ENCODE results near the gene ARHGAP40. TPM values are rescaled to one million over a fixed set of nuclear protein-coding genes. Genes with fewer than 3 reads are reported as not detected.

The ARHGAP40 gene
- 1 to 10 TPM in 2 of 4 donors, under 1 TPM in 2; 0.24 to 2.6 (median 1.1) TPM for polyA plus RNA-seq (ENCODE audit: insufficient read length in 4 of 4)

DNA sequence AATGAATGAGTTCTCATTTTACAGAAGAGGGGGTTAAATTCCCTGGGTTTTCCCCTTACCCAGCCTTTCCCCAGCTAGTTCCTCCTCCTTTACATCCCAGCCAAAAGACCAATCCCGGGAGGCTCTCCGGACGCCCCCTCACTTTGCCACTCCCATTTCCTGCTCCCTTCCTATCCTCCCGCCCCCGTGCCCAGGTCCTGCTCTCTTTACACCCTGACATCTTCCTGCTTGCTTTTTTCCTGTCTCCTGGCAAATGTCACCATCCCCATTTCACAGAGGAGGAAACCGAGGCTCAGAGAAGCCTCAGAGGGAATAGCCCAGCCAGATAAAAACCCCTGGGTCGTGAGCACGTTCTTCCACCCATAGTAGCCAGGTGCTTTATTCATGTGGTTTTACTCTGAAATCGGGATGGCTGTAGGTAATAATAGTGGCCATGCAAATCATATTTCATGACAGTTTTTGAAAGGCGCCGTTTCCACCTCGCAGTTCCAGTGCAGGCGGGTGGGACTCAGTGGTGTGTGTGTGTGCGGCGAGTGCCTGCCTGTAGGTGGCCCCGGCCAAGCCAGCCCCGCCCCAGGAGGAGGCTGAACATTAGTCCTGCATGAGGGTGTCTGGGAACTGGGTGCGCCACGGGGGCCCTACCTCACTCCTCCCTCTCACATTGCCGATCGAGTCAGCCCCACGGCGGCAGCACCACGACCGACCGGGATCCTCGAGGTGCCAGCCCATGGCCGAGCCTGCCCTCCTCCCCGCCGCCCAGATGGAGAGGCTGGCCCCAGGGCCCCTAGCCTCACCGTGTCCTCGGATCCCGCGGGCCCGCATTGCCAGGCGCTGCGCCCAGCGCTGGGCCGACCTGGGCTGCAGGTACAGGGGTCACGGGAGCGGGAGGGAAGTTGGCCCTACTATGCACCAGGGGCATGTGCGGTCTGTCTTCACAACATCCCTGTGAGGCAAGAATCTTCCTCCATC is at the start of gene ARHGAP40:
Gene ARHGAP40 (plus strand): TSS at position 594 of the 969 bp plus-strand sequence.
- peak in 1 of 4 donors; percentile 14 for DNase-seq (ENCODE audit: low read depth in 4 of 4, low spot score in 2 of 4)

DNA sequence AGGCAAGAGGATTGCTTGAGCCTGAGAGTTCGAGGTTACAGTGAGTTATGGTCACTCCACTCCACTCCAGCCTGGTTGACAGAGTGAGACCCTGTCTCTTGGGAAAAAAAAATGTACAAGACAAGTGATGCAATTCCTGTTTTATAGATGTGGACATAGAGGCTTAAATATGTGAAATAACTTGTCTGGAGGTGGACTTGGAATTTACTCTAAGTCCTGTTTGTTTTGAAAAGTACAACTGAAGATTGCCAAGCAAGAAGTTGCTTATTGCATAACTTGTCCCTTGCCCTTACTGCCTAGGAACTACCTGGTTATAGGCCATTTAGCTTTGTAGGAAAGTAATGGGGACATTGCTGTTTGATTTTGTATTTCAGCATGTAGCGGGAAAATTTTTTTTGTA is 46.6 kb upstream of the ARHGAP40 start:
- DNase-seq (ENCODE audit: low read depth in 4 of 4, low spot score in 2 of 4): no peak

DNA sequence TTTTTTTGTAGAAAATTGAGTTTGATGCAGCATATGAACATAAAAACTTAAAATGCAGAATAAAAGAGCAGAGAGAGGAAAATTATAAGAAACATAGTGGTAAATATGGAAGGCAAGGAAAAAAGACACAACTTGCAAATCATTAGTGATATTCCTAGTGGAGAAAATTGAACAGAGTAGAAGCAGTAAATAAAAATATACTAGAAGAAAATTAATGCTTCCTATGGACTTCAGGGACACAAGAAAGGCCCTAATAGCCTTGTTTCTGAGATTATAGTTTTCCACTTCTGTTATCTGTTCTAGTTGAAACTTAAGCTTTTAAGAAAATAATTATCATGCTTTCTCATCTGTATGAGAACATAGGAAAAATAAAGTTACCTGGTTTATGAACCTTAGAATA is 46.2 kb upstream of the ARHGAP40 start:
- DNase-seq (ENCODE audit: low read depth in 4 of 4, low spot score in 2 of 4): no peak

DNA sequence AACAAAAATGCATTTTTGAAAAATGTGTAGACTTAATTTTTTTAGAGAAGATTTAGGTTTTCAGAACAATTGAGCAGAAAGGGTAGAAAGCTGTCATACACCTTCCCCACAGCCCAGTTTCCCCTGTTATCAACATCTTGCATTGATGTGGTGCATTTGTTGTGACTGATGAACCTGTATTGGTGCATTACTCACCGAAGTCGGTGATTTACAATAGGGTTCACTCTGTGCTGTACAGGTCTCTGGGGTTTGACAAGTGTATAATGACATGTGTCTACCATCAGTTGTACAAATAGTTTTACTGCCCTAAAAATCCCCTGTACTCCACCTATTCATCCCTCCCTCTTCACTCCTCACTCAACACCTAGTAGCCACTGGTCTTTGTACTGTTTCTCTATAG is 44.4 kb upstream of the ARHGAP40 start:
- no peak for DNase-seq (ENCODE audit: low read depth in 4 of 4, low spot score in 2 of 4)

DNA sequence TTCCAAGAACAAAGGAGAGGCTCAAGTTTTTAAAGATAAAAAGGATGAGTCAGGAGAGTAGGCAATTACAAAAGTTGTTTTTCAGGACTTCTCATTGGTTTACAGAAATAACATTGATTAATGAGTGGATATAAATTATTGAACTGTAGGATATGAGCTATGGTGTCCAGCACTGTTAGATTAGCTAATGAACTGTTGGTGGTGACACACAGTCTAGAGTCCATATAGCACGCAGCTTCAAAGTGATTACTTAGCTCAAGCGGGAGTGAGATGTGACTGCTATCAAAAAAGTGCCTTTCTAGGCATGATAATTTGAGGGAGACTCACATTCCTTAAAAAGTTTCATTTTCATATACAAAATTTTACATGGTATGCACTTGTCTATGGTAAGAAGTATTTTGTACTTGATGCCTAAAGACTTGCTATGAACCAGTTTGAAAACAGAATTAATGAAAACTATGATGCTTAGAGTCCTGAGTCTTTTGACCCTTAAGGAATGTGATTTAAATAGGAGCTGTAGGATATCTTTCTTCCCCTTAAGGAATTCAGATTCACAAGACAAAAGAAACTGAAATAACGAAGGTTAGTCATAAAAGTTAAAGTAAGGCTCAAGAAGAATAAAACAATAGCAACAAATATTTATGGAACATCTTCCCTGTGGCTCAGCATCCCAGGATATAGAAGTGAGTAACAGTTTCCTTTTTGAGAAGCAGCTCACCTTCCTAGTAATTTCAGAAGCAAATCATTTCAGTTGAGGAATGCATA is 42.8 kb upstream of the ARHGAP40 start:
- DNase-seq (ENCODE audit: low read depth in 4 of 4, low spot score in 2 of 4): no peak

DNA sequence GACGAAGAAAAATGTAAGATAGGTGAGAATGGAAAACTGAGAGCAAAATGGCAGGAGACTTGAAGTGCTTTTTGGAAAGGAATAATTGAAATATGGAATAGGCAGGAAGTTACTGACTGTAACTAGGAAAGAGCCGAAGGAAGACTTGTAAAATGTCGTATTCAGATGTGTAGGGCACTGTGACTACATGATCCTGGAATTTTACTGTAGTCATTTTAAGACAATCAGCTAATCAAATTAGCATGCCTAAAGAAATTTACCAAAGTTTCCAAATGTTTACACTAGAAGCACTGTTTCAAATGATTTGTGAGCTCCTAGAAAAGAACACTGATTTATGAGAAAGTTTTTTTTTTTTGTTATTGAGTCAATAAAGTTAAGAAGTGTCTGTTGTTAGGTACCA is 41.8 kb upstream of the ARHGAP40 start:
- DNase-seq (ENCODE audit: low read depth in 4 of 4, low spot score in 2 of 4): no peak

DNA sequence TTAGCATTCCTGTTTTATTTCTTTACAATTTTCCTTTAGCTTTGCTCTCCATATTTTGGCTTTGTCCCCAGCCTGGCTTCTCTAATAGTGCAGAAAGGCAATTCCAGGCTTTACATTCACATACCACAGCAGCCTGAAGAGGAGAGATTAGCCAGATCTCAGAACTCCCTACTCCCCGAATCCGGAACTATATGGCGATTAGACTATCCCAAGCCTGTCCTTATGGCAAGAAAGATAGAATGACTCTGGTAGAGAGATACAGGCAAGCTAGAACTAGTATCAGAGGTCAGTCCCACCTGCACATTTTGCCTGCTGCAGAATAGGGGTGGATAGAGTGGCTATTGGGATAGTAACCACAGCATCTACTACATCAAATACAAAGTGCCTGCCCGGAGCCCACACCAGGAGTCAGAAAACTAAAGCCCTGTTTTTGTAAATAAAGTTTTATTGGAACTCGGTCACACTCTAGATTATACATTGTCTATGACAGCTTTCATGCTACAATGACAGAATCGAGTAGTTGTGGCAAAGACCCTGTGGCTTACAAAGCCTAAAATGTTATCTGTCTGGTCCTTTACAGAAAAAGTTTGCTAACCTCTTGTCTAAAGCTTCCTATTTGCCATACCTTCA is 37.7 kb upstream of the ARHGAP40 start:
- DNase-seq (ENCODE audit: low read depth in 4 of 4, low spot score in 2 of 4): no peak

DNA sequence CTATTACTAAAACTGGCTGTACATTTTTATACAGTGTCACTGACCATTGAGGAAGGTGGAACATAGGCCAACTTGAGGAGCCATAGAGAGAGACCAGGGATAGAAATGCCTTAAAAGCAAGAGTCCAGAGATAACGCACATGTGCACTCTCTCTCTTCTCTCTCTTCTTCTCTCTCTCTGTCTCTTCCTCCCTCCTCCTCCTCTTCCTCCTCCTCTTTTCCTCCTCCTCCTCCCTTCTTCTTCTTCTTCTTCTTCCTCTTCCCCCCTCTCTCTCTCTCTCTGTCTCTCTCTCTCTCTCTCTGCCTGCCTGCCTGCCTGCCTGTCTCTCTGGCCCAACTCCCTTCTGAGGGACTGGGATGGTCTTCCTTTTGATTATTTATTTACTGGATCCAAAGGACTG is 36.9 kb upstream of the ARHGAP40 start:
- DNase-seq (ENCODE audit: low read depth in 4 of 4, low spot score in 2 of 4): no peak

DNA sequence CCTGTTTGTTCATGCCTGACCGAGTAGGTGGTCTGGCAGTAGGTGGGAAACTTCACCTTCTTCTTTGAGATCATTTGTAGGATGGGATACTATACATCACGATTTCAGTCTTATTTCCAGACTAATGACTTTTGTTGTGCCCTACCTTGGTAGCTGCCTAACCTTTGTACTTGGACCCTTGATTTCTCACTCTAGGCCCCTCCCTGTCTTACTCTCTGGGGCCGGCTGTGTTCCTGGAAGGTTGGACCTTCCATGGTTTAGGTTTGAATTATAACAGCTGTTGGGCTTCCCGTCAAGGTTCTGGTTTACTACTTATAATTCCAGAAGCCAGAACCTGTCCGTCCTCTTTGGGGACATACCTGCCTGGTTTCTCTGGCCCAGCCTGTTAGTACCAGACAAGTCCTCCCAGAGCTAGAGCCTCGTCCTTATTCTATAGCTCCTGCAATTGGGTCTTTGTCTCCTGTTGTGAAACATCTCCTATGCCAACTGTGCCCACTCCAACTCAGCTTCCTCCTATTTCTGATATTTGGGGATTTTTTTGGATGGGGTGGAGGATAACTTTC is 35.5 kb upstream of the ARHGAP40 start:
- DNase-seq (ENCODE audit: low read depth in 4 of 4, low spot score in 2 of 4): no peak

DNA sequence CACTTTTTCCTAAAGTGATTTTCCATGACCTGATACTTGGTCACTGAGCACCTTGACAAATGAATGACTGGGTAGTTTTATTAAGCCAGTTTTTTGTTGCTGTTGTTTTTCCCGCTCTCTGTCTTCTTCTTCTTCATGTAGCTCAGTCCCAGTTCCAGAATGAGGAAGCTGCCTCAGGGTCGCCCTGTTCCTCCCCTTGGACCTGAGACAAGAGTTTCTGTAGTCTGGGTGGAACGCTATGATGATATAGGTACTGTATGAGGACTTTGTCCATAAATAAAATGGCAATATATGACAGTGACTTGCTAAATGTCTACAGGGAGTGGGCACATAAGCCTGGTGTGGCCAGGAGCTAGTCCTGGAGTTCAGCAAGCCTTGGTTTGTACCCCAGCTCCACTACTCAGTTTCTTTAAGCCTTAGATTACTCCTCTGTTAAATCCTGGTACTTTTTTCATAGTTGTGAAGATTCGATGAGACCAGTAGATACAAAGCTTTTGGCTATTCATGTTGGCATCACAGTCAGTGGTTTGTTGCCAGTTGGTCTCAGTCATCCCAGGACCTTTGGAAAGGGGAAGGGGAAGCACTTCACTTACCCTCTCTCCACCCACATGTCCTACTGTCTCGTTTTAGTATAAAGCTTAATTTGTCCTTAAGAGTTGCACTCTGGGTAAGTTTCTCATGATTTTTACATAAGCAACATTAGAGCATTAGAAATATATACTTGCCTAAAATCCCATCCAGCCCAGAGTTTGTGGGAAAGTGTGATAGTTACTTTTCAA is 31.7 kb upstream of the ARHGAP40 start:
- no peak for DNase-seq (ENCODE audit: low read depth in 4 of 4, low spot score in 2 of 4)

DNA sequence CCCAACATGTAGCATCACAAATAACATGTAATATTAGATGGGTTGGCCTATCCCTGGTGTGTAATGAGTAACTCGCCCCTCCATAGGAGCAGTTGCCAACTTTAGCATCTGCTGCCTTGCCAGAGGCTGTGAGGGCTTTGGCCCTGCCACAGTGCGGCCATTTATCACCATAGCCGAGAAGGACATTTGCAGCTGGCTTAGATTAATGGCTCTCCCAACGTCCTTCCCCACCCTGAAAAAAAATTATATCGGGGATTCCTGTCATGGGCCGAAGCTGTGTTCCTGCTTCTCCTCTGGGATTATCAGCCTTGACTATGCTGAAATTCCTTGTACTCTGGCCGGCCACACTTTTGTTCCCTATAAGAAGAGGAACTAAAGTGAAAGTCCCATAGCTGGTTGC is 28.2 kb upstream of the ARHGAP40 start:
- no peak for DNase-seq (ENCODE audit: low read depth in 4 of 4, low spot score in 2 of 4)

DNA sequence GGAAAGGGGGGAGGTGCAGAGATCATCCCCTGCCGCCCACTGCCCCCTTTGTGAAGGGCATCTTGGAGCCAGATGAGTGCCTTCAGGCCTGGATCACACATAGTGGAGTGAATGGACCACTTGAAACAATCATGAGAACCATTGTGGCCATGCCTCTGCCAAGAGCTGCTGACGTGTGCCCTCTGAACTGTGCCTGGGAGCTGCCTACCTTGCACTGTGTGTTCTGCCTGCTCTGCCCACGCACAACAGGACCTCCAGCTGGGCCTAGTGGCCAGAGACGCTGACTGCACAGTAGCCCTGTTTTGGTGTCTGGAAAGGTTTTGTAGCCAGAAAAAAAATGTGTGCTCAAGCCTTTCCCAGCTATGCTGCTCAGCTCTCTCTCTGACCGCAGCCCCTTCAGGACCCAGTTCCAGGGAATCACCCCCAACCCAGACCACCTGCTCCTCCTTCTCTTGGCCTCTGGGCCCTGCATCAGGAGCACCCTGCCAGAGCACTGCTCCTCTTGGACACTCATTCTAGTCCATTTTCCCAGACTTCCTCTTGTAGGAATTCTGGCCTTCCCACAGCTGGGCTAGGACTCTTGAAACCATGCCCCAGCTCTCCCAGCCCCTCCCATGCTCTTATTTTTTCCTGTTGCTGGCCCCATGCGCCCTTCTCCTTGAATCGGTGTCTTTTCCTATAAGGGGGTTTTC is 22.2 kb upstream of the ARHGAP40 start:
- no peak for DNase-seq (ENCODE audit: low read depth in 4 of 4, low spot score in 2 of 4)

DNA sequence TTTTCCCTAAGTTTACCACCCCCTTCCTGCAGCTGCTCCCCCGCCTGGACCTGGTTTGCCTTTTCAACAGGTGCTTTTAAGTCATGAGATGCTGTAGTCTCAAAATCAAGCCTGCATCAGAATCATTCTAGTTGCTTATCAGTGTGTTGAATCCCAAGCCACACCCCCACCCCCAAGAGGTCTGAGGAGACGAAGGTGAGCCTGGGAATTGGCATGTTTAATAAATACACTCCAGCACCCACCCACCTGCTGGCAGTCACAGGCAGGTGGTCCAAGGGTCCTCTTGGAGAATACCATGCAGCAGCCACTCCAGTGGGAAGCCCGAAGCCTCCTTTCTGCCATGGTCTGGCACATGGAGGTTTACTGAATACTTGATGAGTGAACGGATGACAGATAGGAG is 21.7 kb upstream of the ARHGAP40 start:
- DNase-seq (ENCODE audit: low read depth in 4 of 4, low spot score in 2 of 4): no peak

DNA sequence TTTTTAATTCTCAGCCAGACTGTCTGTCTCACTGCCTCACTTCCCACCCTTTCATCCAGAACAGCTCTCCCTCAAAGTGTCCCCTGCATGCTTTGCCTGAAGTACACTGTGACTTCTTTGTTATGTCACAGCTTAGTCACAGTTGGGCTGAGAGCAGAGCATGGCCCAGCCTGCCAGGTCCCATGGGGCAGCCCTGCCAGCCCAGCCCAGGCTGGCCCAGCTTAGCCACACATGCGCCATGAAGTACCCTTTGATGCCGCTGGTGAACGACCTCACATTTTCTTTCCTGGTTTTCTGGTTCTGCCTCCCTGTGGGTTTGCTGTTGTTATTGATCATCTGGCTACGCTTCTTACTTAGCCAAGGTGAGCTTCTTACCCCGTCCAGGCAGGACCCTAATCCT is 20.6 kb upstream of the ARHGAP40 start, which contains the start of gene ADIG:
Gene ADIG (plus strand): TSS at position 185 of the 400 bp plus-strand sequence. CDS start 54 bp downstream, at position 239.
- DNase-seq (ENCODE audit: low read depth in 4 of 4, low spot score in 2 of 4): no peak

DNA sequence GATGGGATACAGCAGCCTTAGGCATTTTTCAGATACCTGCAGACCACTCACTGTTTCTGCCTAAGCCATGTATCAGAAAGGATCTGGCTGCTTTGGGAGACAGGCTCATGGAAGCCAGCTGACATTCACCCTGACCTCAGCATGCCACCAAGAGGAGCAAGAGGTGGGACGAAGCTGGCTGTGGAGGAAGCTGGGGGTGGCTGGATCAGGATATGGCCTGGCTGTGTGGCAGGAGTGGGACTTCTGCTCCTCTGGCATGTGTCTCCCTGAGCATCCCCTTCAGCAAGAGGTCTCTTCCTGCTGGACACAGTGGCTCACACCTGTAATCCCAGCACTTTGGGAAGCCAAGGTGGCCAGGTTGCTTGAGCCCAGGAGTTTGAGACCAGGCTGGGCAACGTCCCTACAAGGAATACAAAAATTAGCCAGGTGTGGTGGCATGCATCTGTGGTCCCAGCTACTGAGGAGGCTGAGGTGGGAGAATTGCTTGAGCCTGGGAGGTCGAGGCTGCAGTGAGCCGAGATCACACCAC is 19.7 kb upstream of the ARHGAP40 start:
- DNase-seq (ENCODE audit: low read depth in 4 of 4, low spot score in 2 of 4): no peak

DNA sequence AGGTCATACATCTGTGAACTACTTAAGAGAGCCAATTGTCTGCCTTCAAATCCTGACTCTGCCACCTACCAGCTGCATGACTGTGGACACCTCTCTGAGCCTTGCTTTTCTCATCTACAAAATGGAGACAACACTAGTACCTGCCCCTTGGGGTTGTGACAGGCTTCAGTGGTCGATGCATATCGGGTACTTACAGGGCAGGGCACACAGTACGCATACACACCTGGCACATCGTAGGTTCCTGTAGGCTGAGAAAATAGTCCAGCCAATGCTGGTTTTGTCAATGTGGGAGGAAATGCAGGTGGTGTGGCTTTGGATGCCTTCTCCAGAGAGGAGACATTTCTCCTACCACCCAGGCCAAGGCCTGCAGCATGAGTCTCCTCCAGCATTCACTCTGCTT is 18.3 kb upstream of the ARHGAP40 start:
- no peak for DNase-seq (ENCODE audit: low read depth in 4 of 4, low spot score in 2 of 4)

DNA sequence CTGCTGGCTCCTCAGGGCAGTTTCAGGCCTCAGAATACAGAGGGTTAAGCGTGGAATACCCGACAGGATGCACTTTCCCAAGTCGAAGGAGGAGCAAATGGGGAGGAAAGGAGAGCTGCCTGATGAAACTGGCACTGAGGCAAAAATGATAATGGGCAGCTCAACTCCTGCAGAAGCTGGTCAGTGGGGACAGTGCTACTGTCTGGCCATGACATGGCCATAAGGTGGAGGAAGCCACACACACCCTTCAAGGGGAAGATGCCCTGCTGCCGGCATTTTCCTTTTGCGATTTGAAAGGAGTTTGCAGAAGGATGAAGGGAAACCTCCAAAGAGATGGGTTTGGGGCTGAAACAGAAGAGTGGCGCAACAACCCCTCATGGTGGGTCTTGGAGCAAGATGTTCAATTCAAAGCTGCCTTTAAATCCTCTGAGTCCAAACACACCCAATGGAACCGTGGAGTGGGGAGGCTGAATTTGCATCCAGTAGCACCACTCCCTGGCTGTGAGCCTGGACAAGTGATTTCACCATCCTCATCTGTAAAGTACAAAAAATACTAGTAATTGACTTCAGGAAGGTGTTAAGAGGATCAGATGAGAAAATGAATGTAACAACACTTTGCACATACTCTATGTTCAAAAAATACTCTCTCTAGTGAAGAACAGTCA is 17.4 kb upstream of the ARHGAP40 start:
- DNase-seq (ENCODE audit: low read depth in 4 of 4, low spot score in 2 of 4): no peak

DNA sequence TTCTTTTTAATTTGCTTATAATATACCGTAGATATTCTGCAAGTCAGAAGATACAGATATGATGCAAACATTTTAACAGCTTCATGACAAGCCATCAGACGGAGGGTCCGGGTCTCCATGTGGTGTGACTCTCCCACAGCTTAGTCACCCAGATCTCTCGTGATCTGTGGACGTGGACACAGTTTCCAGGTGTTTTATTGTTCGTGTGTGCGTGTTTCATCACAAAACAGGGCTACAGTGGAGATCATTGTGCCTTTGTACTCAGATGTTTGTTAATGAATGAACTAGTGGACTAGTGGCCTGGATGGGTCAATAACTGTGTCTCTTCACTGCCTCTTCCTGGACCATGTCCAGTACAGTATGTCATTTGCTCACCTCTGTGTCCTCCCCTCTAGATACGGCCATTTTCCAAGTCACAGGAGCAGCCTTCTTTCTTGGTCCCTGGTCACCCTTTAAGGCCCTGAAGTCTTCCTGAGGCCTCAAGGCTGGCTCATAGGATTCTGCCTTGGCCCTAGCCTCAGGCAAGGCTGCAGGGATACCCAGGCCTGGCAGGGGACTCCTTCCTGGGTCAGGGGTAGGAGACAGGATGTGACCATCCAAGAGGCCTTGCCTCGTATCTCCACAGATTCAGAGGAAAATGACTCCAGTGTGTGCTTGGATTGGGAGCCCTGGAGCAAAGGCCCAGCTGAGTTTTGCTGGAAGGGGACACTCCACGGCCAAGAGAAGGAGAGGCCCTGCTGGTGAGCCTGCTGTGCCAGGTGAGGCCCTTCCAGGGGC is 16.0 kb upstream of the ARHGAP40 start:
- no peak for DNase-seq (ENCODE audit: low read depth in 4 of 4, low spot score in 2 of 4)
